Prostate gland (tissue), 2 donors: ENCODE measurements around the gene WWC2. TPM values are rescaled to one million over a fixed set of nuclear protein-coding genes. Genes with fewer than 3 reads are reported as not detected.

Experiments
- DNase-seq: peaks from one replicate; pipeline ENCODE4 v3.0.0-alpha.2; 2019; ENCODE audit warnings: low spot score
- H3K27ac ChIP-seq, 2 donors: fragments of 200-600 bp; sonication (generic); 2 replicates each; pipeline ENCODE4 v1.5.1; 2017 to 2019
- H3K27me3 ChIP-seq: fragments of 200-600 bp; sonication (generic); replicated peaks from 2 replicates; pipeline ENCODE4 v1.5.1; 2019; ENCODE audit not compliant: insufficient read depth
- H3K36me3 ChIP-seq, 2 donors: fragments of 200-600 bp; sonication (generic); 1 replicate in 1 of 2; 2 replicates in 1 of 2; pipeline versions ENCODE4 v1.5.1 to v1.8.1; 2017 to 2019
- H3K4me1 ChIP-seq: fragments of 200-600 bp; sonication (generic); replicated peaks from 2 replicates; pipeline ENCODE4 v1.5.1; 2019
- H3K4me3 ChIP-seq, 2 donors: fragments of 200-600 bp; sonication (generic); 2 replicates each; pipeline ENCODE4 v1.5.1; 2017 to 2019
- H3K9me3 ChIP-seq: fragments of 200-600 bp; sonication (generic); 2 replicates; pipeline ENCODE4 v1.5.1; 2017
- CTCF ChIP-seq, 4 experiments: fragments of 200-600 bp in 2 of 4; fragments of 450-650 bp in 2 of 4; sonication (generic) in 2 of 4; IDR thresholded peaks; 1 replicate in 3 of 4; 2 replicates in 1 of 4; pipeline ENCODE4 v1.5.1; 2016 to 2019; ENCODE audit warnings: antibody characterized with exemption in 4 of 4, mild to moderate bottlenecking in 2 of 4, moderate library complexity in 2 of 4
- POLR2A ChIP-seq: fragments of 450-650 bp; IDR thresholded peaks from one replicate; pipeline ENCODE4 v1.6.1; 2016; ENCODE audit warnings: antibody characterized with exemption, mild to moderate bottlenecking
- POLR2AphosphoS5 ChIP-seq: sonication (generic); formaldehyde crosslinking; IDR thresholded peaks from one replicate; pipeline ENCODE4 v1.6.1; 2017; ENCODE audit warnings: antibody characterized with exemption
- WGBS: methylation state at CpG from one replicate; pipeline ENCODE4 v1.1.5; 2018; 5-methylcytosine and 5-hydroxymethylcytosine counted together
- intact Hi-C: fragments of 100-400 bp; cut with DNase I; formaldehyde crosslinking; loops from one replicate; pipeline ENCODE4 v1.14.2; 2022
- total RNA-seq, 2 donors: library from RNA; depleted of rRNA; stranded (reverse); fragments of >200 nt; gene quantifications; one replicate each; pipeline ENCODE4 v1.1.0, GENCODE V29; 2016

WWC2 gene
- total RNA-seq, 2 donors from 2014 or later, result 17.6 to 44.1 TPM

- 91% methylated on average over 2 of the region's 2 CpGs for WGBS
- Histone ChIP-seq H3K4me1 (no peaks in the 10 kb centered on the region), H3K27me3 (no peaks in the 10 kb centered on the region), H3K36me3 (no peaks in the 10 kb centered on the region), H3K27ac (no peak overlapping the region), H3K4me3 (no peak overlapping the region), H3K9me3 (no peaks in the 10 kb centered on the region)
- intact Hi-C loops, result no loop called here
- TF ChIP-seq POLR2A (no peak), POLR2AphosphoS5 (no peak), CTCF (IDR thresholded peaks at IDR 0.05) (no peak)
- no peak for DNase-seq
These were observed 77.9 kb downstream of the WWC2 start for GRCh38 chr4:183177001-183177400.

GRCh38 chr4:183178201-183178600 lies 79.1 kb downstream of the WWC2 start:
- no peak overlapping the region for H3K4me3 ChIP-seq
- WGBS, result 33% methylated on average over 3 of the region's 3 CpGs
- intact Hi-C loops, result no loop called here
- no peaks in the 10 kb centered on the region for H3K27me3 ChIP-seq
- no peak for DNase-seq
- H3K27ac ChIP-seq, result no peak overlapping the region
- no peaks in the 10 kb centered on the region for H3K36me3 ChIP-seq
- H3K4me1 ChIP-seq, result no peaks in the 10 kb centered on the region
- TF ChIP-seq CTCF (IDR thresholded peaks at IDR 0.05) (no peak), POLR2A (no peak), POLR2AphosphoS5 (no peak)
- H3K9me3 ChIP-seq, result no peaks in the 10 kb centered on the region

- no peak for TF ChIP-seq POLR2AphosphoS5
- Histone ChIP-seq H3K27me3 (no peaks in the 10 kb centered on the region), H3K4me3 (no peak overlapping the region), H3K4me1 (no peaks in the 10 kb centered on the region), H3K36me3 (no peaks in the 10 kb centered on the region), H3K27ac (no peak overlapping the region), H3K9me3 (no peaks in the 10 kb centered on the region)
- WGBS, result 83% methylated on average over 7 of the region's 7 CpGs
- intact Hi-C loops, result no loop called here
- no peak for DNase-seq
These were observed 81.0 kb downstream of the WWC2 start for GRCh38 chr4:183180096-183180495.

- no peaks in the 10 kb centered on the region for H3K9me3 ChIP-seq
- no peak for DNase-seq
- H3K4me1 ChIP-seq, result no peaks in the 10 kb centered on the region
- no peaks in the 10 kb centered on the region for H3K27me3 ChIP-seq
- H3K36me3 ChIP-seq, result no peaks in the 10 kb centered on the region
- TF ChIP-seq POLR2A (no peak), POLR2AphosphoS5 (no peak), CTCF (IDR thresholded peaks at IDR 0.05) (no peak)
- intact Hi-C loops, result no loop called here
- H3K4me3 ChIP-seq, result no peak overlapping the region
- H3K27ac ChIP-seq, result no peak overlapping the region
- 87% methylated on average over 4 of the region's 4 CpGs for WGBS
These were observed 81.6 kb downstream of the WWC2 start for GRCh38 chr4:183180621-183181020.

- no peak for TF ChIP-seq POLR2A
- TF ChIP-seq CTCF (IDR thresholded peaks at IDR 0.05), result no peak
- no peak for TF ChIP-seq POLR2AphosphoS5
- 86% methylated on average over 3 of the region's 3 CpGs for WGBS
- Histone ChIP-seq H3K27me3 (no peaks in the 10 kb centered on the region), H3K4me1 (no peaks in the 10 kb centered on the region), H3K36me3 (no peaks in the 10 kb centered on the region), H3K4me3 (no peak overlapping the region), H3K9me3 (no peaks in the 10 kb centered on the region), H3K27ac (no peak overlapping the region)
- intact Hi-C loops, result no loop called here
- no peak for DNase-seq
These were observed 82.0 kb downstream of the WWC2 start for GRCh38 chr4:183181081-183181480.
